D721Med (cell line): Measurements from ENCODE around the gene TMEM215.

Experiments
- DNase-seq: peaks from one replicate; pipeline ENCODE4 v3.0.0; 2011; ENCODE audit warnings: low spot score; ENCODE audit not compliant: insufficient read length
- FAIRE-seq: peaks from 2 replicates; lab custom pipeline; 2011; peaks lifted over from hg19 to GRCh38; lab: Jason Lieb, UNC
- TF ChIP-seq, protein P1 (sequence below): IDR thresholded peaks from 2 replicates; pipeline ENCODE4 v1.5.1; 2012; ENCODE audit warnings: mild to moderate bottlenecking, control low read depth; ENCODE audit not compliant: insufficient read depth; ENCODE audit errors: missing control alignments

Gene TMEM215

DNA sequence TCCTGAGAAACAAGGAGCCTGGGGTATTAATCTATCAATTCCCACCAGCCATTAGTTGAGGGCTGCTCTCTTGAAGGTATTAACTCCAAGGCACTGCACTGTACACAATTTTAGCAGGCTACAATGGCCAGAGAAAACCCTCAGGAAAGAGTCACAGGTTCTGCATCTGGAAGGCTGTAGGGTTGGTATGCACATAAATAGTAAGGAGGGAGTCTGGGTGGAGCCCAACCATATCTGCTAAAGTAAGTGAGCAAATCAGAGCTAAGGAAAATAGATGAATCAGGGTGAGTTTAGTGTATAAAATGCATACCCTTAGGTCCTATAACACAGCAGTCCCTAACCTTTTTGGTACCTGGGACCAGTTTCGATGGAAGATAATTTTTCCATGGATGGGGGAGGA, 18.2 kb downstream of the TMEM215 start:
- TF ChIP-seq, protein P1, sequence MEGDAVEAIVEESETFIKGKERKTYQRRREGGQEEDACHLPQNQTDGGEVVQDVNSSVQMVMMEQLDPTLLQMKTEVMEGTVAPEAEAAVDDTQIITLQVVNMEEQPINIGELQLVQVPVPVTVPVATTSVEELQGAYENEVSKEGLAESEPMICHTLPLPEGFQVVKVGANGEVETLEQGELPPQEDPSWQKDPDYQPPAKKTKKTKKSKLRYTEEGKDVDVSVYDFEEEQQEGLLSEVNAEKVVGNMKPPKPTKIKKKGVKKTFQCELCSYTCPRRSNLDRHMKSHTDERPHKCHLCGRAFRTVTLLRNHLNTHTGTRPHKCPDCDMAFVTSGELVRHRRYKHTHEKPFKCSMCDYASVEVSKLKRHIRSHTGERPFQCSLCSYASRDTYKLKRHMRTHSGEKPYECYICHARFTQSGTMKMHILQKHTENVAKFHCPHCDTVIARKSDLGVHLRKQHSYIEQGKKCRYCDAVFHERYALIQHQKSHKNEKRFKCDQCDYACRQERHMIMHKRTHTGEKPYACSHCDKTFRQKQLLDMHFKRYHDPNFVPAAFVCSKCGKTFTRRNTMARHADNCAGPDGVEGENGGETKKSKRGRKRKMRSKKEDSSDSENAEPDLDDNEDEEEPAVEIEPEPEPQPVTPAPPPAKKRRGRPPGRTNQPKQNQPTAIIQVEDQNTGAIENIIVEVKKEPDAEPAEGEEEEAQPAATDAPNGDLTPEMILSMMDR = no peak
- DNase-seq = no peak
- FAIRE-seq = no peak

DNA sequence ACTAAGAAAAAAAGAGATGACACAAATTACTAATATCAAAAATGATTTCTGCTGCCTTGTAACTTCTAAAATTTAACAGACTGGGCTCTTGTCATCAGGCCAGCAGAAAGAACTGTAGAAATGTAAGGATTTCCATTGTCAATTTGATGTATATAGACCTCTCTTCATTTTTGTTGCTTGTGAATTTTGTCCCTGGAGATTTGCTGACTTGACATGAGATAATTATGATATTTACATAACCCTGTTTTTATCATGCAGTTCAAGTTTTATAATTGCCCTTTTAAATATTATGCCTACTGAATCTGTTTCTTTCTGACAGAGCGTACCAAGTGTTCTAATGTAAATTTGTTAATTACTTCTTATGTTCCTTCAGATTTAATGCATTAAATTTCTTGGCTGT, 23.9 kb downstream of the TMEM215 start:
- FAIRE-seq (no peak), DNase-seq (no peak)
- TF ChIP-seq, protein P1 = no peak

DNA sequence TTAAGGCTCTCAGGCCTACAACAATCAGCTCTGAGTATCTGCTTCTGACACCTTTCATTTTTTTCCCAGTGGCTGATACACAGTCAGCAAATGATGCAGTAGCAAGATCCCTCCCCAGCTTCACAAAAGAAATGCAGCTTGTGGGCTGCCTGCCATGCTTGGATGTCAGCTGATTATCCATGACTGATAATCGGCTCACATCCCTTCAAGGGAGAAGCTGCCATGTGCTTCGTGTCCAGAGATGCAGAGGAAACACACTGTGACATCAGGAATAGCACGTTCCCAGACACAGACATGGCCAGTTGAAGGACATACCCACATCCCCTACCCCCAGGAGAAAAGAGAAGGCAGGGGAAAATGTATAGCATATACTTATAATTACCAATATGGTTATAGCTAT, 27.9 kb downstream of the TMEM215 start:
- TF ChIP-seq, protein P1 = no peak
- no peak for DNase-seq
- FAIRE-seq = no peak

DNA sequence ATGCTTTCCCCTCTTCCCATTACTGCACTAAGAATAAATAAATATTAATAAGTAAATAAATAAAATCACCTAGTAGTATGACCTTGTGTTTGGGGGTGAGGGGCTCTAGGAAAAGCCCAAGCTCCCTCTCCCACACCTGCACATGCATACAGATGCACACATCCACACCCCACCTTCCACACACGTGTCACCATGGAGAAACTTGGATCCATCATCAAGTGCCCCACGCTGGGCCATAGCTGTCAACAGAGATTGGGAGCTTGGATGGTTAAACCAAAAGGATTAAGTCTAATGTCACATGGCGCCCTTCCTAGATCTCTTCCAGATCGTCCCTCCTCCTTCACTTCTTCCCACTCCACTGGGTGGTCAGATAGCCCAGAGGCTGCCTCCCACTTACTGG, 37.0 kb downstream of the TMEM215 start:
- TF ChIP-seq, protein P1 = no peak
- DNase-seq = no peak
- no peak for FAIRE-seq

GRCh38 chr9:32823101-32823500, 39.8 kb downstream of the TMEM215 start:
- no peak for FAIRE-seq
- DNase-seq = no peak
- TF ChIP-seq, protein P1 = no peak

- TF ChIP-seq, protein P1 = no peak
- no peak for DNase-seq
- no peak for FAIRE-seq
Observed at GRCh38 chr9:32823551-32823950, 40.2 kb downstream of the TMEM215 start.

DNA sequence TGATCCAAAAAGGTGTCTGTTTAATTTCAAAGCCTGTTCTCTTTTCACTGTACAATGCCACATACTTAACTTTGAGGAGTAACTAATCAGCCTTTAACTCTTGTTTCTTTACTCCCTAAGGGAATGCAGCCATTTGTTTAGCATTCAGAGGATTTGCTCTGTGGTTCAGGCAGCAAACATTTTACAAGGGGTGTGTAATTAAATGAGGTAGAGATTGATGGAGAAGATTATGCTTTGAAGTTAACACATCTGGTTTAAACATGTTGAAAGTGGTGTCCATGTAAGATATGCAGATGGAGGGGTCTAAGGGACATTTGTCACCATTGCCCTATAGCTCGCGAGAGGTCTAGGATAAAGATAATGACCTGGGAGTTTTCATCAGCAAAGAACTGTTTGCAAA, 41.9 kb downstream of the TMEM215 start:
- no peak for DNase-seq
- TF ChIP-seq, protein P1 = no peak
- FAIRE-seq = no peak
